H1 (cell line): ENCODE results near the gene SOHLH2. TPM values are rescaled to one million over a fixed set of nuclear protein-coding genes. Genes with fewer than 3 reads are reported as not detected.

ENCODE experiments used
- CTCF ChIA-PET: fragments of 300-600 bp; sonication (Branson Sonifier 250); formaldehyde crosslinking; loops from one replicate; lab custom pipeline; 2021; ENCODE audit not compliant: partially characterized antibody; lab: Charles Lee
- POLR2A ChIA-PET: fragments of 300-600 bp; sonication (Branson Sonifier 250); formaldehyde crosslinking; loops from one replicate; lab custom pipeline; 2021; ENCODE audit warnings: inconsistent platforms; ENCODE audit not compliant: partially characterized antibody; lab: Charles Lee
- DNase-seq, 2 experiments: peaks; one replicate each; pipeline versions ENCODE4 v3.0.0 to v3.0.0-alpha.2; 2010 to 2022; ENCODE audit warnings: low spot score in 2 of 2, low read depth in 1 of 2, mixed read lengths in 1 of 2
- FAIRE-seq: peaks from 2 replicates; lab custom pipeline; 2011; peaks lifted over from hg19 to GRCh38; lab: Jason Lieb, UNC
- H2AFZ ChIP-seq: 2 replicates; pipeline ENCODE4 v1.8.1; 2012; ENCODE audit warnings: low read length, inconsistent platforms
- H2AK5ac ChIP-seq: 2 replicates; pipeline ENCODE4 v1.6.1; 2013; ENCODE audit warnings: low read depth, low read length
- H2BK120ac ChIP-seq: replicated peaks from 2 replicates; pipeline ENCODE3; 2013; ENCODE audit warnings: low read depth, low read length, inconsistent platforms
- H2BK12ac ChIP-seq: 2 replicates; pipeline ENCODE4 v1.6.1; 2013; ENCODE audit warnings: low read depth, low read length
- H2BK15ac ChIP-seq: 2 replicates; pipeline ENCODE4 v1.6.1; 2013; ENCODE audit warnings: low read length
- H2BK20ac ChIP-seq: 2 replicates; pipeline ENCODE4 v1.6.1; 2013; ENCODE audit warnings: low read length
- H2BK5ac ChIP-seq: 2 replicates; pipeline ENCODE4 v1.6.1; 2013; ENCODE audit warnings: low read depth, low read length
- H3K14ac ChIP-seq: 2 replicates; pipeline ENCODE4 v1.6.1; 2013; ENCODE audit warnings: inconsistent platforms; ENCODE audit not compliant: insufficient read length
- H3K18ac ChIP-seq: 2 replicates; pipeline ENCODE4 v1.6.1; 2013; ENCODE audit warnings: low read length; ENCODE audit errors: extremely low read depth
- H3K23ac ChIP-seq: 2 replicates; pipeline ENCODE4 v1.6.1; 2013; ENCODE audit warnings: inconsistent platforms; ENCODE audit not compliant: insufficient read length
- H3K23me2 ChIP-seq: 2 replicates; pipeline ENCODE4 v1.6.1; 2013; ENCODE audit warnings: low read depth, low read length
- H3K27ac ChIP-seq: 2 replicates; pipeline ENCODE4 v1.6.1; 2011; ENCODE audit warnings: low read depth, low read length, inconsistent platforms
- H3K27me3 ChIP-seq, 4 experiments: replicated peaks in 1 of 4; 1 replicate in 1 of 4; 2 replicates in 3 of 4; pipeline versions ENCODE4 v1.6.1 to v1.8.1; 2011 to 2013; ENCODE audit warnings: low read length in 3 of 4, mild to moderate bottlenecking in 3 of 4, inconsistent platforms in 2 of 4, mixed read lengths in 2 of 4, moderate library complexity in 1 of 4; ENCODE audit not compliant: control insufficient read depth in 3 of 4, insufficient read depth in 3 of 4; ENCODE audit errors: extremely low read depth in 1 of 4
- H3K36me3 ChIP-seq, 4 experiments: 2 replicates each; pipeline versions ENCODE4 v1.6.1 to v1.8.1; 2011 to 2013; ENCODE audit warnings: mild to moderate bottlenecking in 4 of 4, low read length in 3 of 4, moderate library complexity in 2 of 4, control low read depth in 1 of 4, inconsistent platforms in 1 of 4; ENCODE audit not compliant: insufficient read depth in 4 of 4, control insufficient read depth in 2 of 4
- H3K4ac ChIP-seq: replicated peaks from 2 replicates; pipeline ENCODE3; 2013; ENCODE audit warnings: low read length, low read depth, mixed read lengths, inconsistent platforms; ENCODE audit not compliant: insufficient read length
- H3K4me1 ChIP-seq, 4 experiments: replicated peaks in 1 of 4; 1 replicate in 1 of 4; 2 replicates in 3 of 4; pipeline versions ENCODE4 v1.6.1 to v1.8.1; 2011 to 2013; ENCODE audit warnings: low read length in 3 of 4, inconsistent platforms in 2 of 4, mixed read lengths in 1 of 4; ENCODE audit not compliant: insufficient read depth in 4 of 4, control insufficient read depth in 3 of 4
- H3K4me2 ChIP-seq, 2 experiments: 2 replicates each; pipeline versions ENCODE4 v1.6.1 to v1.8.1; 2011 to 2013; ENCODE audit warnings: low read depth in 2 of 2, low read length in 2 of 2, control low read depth in 1 of 2, inconsistent platforms in 1 of 2, mild to moderate bottlenecking in 1 of 2; ENCODE audit not compliant: insufficient read depth in 1 of 2
- H3K4me3 ChIP-seq, 4 experiments: fragments of 200-600, 300-600 bp in 1 of 4; sonication (generic), shearing (Covaris generic), sonication (Bioruptor Twin) in 1 of 4; 2 replicates each; pipeline versions ENCODE4 v1.5.1 to v1.8.1; 2011 to 2016; ENCODE audit warnings: low read length in 4 of 4, low read depth in 3 of 4, control low read depth in 2 of 4, inconsistent platforms in 2 of 4, mild to moderate bottlenecking in 2 of 4, mixed read lengths in 1 of 4, moderate library complexity in 1 of 4; ENCODE audit not compliant: insufficient read depth in 2 of 4; ENCODE audit errors: extremely low read depth in 1 of 4
- H3K56ac ChIP-seq: replicated peaks from 2 replicates; pipeline ENCODE3; 2013; ENCODE audit warnings: low read depth, mild to moderate bottlenecking, mixed read lengths, low read length, inconsistent platforms; ENCODE audit not compliant: insufficient read length
- H3K79me1 ChIP-seq: 2 replicates; pipeline ENCODE4 v1.6.1; 2013; ENCODE audit warnings: low read depth, low read length, control low read depth
- H3K79me2 ChIP-seq, 2 experiments: 2 replicates each; pipeline versions ENCODE4 v1.6.1 to v1.8.1; 2012 to 2013; ENCODE audit warnings: low read length in 2 of 2, mild to moderate bottlenecking in 2 of 2, inconsistent platforms in 1 of 2; ENCODE audit not compliant: insufficient read depth in 2 of 2, control insufficient read depth in 1 of 2
- H3K9ac ChIP-seq, 4 experiments: replicated peaks in 1 of 4; 1 replicate in 1 of 4; 2 replicates in 3 of 4; pipeline versions ENCODE4 v1.6.1 to v1.8.1; 2011 to 2013; ENCODE audit warnings: low read depth in 3 of 4, low read length in 3 of 4, control low read depth in 2 of 4, mild to moderate bottlenecking in 2 of 4, moderate library complexity in 2 of 4, inconsistent platforms in 1 of 4; ENCODE audit errors: extremely low read depth in 1 of 4
- H3K9me3 ChIP-seq, 2 experiments: 2 replicates each; pipeline versions ENCODE4 v1.6.1 to v1.8.1; 2012 to 2013; ENCODE audit warnings: mild to moderate bottlenecking in 2 of 2, moderate library complexity in 2 of 2, control low read depth in 1 of 2, inconsistent platforms in 1 of 2, low read depth in 1 of 2, low read length in 1 of 2, mixed read lengths in 1 of 2; ENCODE audit not compliant: insufficient read depth in 2 of 2
- H4K20me1 ChIP-seq, 2 experiments: replicated peaks in 1 of 2; 2 replicates each; pipeline versions ENCODE3 to v1.8.1; 2011 to 2013; ENCODE audit warnings: inconsistent platforms in 2 of 2, low read length in 2 of 2, mild to moderate bottlenecking in 1 of 2; ENCODE audit not compliant: insufficient read depth in 2 of 2, control insufficient read depth in 1 of 2
- H4K5ac ChIP-seq: 2 replicates; pipeline ENCODE4 v1.6.1; 2013; ENCODE audit warnings: low read length, low read depth, mixed read lengths, inconsistent platforms; ENCODE audit not compliant: insufficient read length
- H4K8ac ChIP-seq: 2 replicates; pipeline ENCODE4 v1.8.0; 2013; ENCODE audit warnings: mild to moderate bottlenecking, moderate library complexity, low read length, inconsistent platforms; ENCODE audit not compliant: insufficient read depth; ENCODE audit errors: extremely low read depth
- H4K91ac ChIP-seq: replicated peaks from 2 replicates; pipeline ENCODE3; 2013; ENCODE audit warnings: low read length, mixed read lengths, inconsistent platforms; ENCODE audit not compliant: insufficient read length
- CREB1 ChIP-seq: IDR thresholded peaks from 2 replicates; pipeline ENCODE4 v1.6.1; 2012; ENCODE audit warnings: inconsistent platforms
- CTBP2 ChIP-seq: IDR thresholded peaks from 2 replicates; pipeline ENCODE4 v1.7.0; 2011; ENCODE audit warnings: borderline replicate concordance, mild to moderate bottlenecking, moderate library complexity, mixed read lengths, low read length; ENCODE audit not compliant: insufficient read depth, insufficient read length
- E2F6 ChIP-seq: IDR thresholded peaks from 2 replicates; pipeline ENCODE4 v1.6.1; 2012; ENCODE audit warnings: inconsistent platforms
- HDAC2 ChIP-seq, 2 experiments: fragments of 300-600 bp in 1 of 2; sonication (generic) in 1 of 2; IDR thresholded peaks; 2 replicates each; pipeline ENCODE4 v1.6.1; 2011 to 2012; ENCODE audit warnings: low read depth in 2 of 2, low read length in 2 of 2, mild to moderate bottlenecking in 2 of 2, moderate library complexity in 2 of 2, borderline replicate concordance in 1 of 2, inconsistent platforms in 1 of 2
- KDM4A ChIP-seq: IDR thresholded peaks from one replicate; pipeline ENCODE4 v1.7.1; 2012; ENCODE audit warnings: low read depth, mild to moderate bottlenecking, moderate library complexity, low read length, inconsistent platforms; ENCODE audit not compliant: severe bottlenecking
- PHF8 ChIP-seq: fragments of 200-600 bp; sonication (generic); conservative IDR thresholded peaks from 2 replicates; pipeline ENCODE4 v1.7.1; 2012; ENCODE audit warnings: low read depth, mild to moderate bottlenecking, inconsistent platforms, low read length, moderate library complexity
- SAP30 ChIP-seq: fragments of 300-600 bp; sonication (generic); IDR thresholded peaks from 2 replicates; pipeline ENCODE4 v1.7.1; 2012; ENCODE audit warnings: low read length, moderate library complexity, mild to moderate bottlenecking, inconsistent platforms; ENCODE audit not compliant: insufficient read depth, insufficient replicate concordance
- SRF ChIP-seq: IDR thresholded peaks from 2 replicates; pipeline ENCODE4 v1.6.1; 2011; ENCODE audit warnings: mild to moderate bottlenecking, low read depth, low read length, moderate library complexity
- SUZ12 ChIP-seq: fragments of 200-600 bp; sonication (generic); IDR thresholded peaks from 2 replicates; pipeline ENCODE4 v1.6.1; 2012; ENCODE audit warnings: mild to moderate bottlenecking, inconsistent platforms, low read length, moderate library complexity, mixed read lengths
- WGBS, 2 experiments: shearing (Covaris generic) in 1 of 2; methylation state at CpG; one replicate each; pipeline versions ENCODE4 v1.1.6 to v1.1.7; 2013 to 2015; ENCODE audit warnings: low lambda C conversion rate in 2 of 2, mixed read lengths in 2 of 2, inconsistent platforms in 1 of 2, low coverage in 1 of 2, missing lambda C conversion rate in 1 of 2; ENCODE audit not compliant: insufficient replicate concordance in 2 of 2, insufficient coverage in 1 of 2, insufficient read length in 1 of 2; ENCODE audit errors: extremely low coverage in 1 of 2, missing lambda C conversion rate in 1 of 2; 5-methylcytosine and 5-hydroxymethylcytosine counted together
- polyA plus RNA-seq, 7 experiments: library from polyadenylated mRNA; depleted of rRNA in 3 of 7; stranded (reverse) in 5 of 7; unstranded in 2 of 7; fragments of >200 nt in 5 of 7; fragments of 200-250 nt in 2 of 7; gene quantifications; 1 replicate in 5 of 7; 2 replicates in 1 of 7; 4 replicates in 1 of 7; pipeline versions ENCODE4 v1.2.1 to v1.2.3, GENCODE V29; 2011 to 2013; ENCODE audit warnings: missing spikeins in 2 of 7, mixed read lengths in 2 of 7
- total RNA-seq: library from RNA; stranded (reverse); fragmentation: NEBNext Ultra II Directional; extraction: Animal tissue kit (Norgen Biotek cat#: 25700); gene quantifications from 2 replicates; pipeline ENCODE4 v1.2.1, GENCODE V29; 2021

SOHLH2 gene
- total and polyA plus RNA-seq, 2 of the 8 experiments (the other 6 are each of a cell fraction or from before 2014, with no cell fraction given), result 6.8 to 10.3 TPM

DNA sequence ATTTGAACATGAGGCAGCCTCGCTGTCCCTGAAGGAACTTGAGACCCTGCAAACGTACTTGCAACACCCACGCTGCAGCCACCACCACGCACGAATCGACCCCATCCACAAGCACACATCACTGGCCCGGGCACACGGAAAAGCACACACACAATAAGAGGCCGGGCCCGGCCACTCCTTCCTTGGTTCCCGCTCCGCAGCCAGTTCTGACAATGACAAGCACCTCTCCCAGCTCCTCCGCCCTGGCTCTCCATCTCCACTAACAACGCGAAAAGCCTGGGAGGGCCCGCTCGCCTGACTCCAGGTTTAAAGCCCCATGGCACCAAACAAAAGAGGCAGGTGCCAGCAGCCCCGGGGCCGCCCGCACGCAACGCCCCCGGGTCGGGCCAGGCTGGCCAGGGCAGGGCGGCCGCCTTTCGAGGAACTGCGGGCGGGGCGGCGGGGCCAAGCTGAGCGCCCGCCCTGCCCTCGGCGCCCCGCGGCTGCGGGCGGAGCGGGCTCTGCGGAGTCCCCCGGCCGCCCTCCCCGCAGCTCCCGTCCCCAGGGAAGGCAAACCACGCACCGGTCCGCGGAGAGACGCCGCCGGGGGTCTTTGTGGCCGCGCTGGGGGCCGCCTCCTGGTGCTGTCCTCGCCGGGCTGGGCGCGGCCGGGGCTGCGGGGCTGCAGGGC lies 83.7 kb downstream of the SOHLH2 start:
- Histone ChIP-seq H2BK5ac (no peak overlapping the region; the same call in 1 of the 2 replicates), H2AFZ (peak overlapping the region; percentile 96; the same call in 1 of the 2 replicates), H3K23ac (no peak overlapping the region), H2BK120ac (no peak overlapping the region), H2BK12ac (no peak overlapping the region), H4K5ac (no peak overlapping the region), H3K36me3 (no peaks in the 10 kb centered on the region), H4K8ac (peak overlapping the region; percentile 29), H3K4me3 (peak overlapping the region; percentile 70 to 85 (median 75)), H3K56ac (no peak overlapping the region), H3K14ac (no peak overlapping the region), H3K79me2 (no peaks in the 10 kb centered on the region), H3K27me3 (peaks cover 8 to 28% (median 25%) of the 10 kb centered on the region in 4 experiments), H3K4me2 (peak overlapping the region; percentile 96 to 99), H3K4ac (no peak overlapping the region), H2AK5ac (no peak overlapping the region), H3K27ac (no peak overlapping the region), H2BK15ac (no peak overlapping the region), H3K9me3 (no peaks in the 10 kb centered on the region), H3K9ac (peak overlapping the region in 1 of 4 experiments; percentile 8; a peak in 2 of 7 replicates), H2BK20ac (no peak overlapping the region), H3K23me2 (peaks cover 12% of the 10 kb centered on the region), H4K20me1 (peaks cover 0 to 2% of the 10 kb centered on the region in 2 experiments), H3K18ac (0 out of 2 replicates have a peak overlapping the region, but pooled peaks have one; percentile 20), H4K91ac (peak overlapping the region; percentile 40), H3K4me1 (peaks cover 0 to 11% (median 6%) of the 10 kb centered on the region in 4 experiments; a peak in 6 of 7 replicates), H3K79me1 (no peaks in the 10 kb centered on the region)
- CTCF ChIA-PET, result interaction anchor here (2.2 kb wide), 1 partner anchor 152 kb away, joined by 7 read pairs; no protein-coding TSS in a partner anchor
- FAIRE-seq (no peak), DNase-seq (peak in 1 of 2 experiments; percentile 75)
- 1% methylated on average over 23 of the region's 61 CpGs; no CpG with 5 or more reads in 1 of the 2 experiments for WGBS, 2 experiments
- POLR2A ChIA-PET, result interaction anchor here (0.6 to 1.8 kb wide), 4 partner anchors 12 to 101 kb away, joined by 3 to 4 read pairs (median 4); no protein-coding TSS in a partner anchor
- TF ChIP-seq SRF (no peak), PHF8 (0 out of 2 replicates have a peak, but pooled peaks have one; percentile 27), SUZ12 (peak; percentile 23; the same call in 1 of the 2 replicates), E2F6 (0 out of 2 replicates have a peak, but pooled peaks have one; percentile 33), KDM4A (peak; percentile 90), CTBP2 (peak; percentile 28), CREB1 (no peak), SAP30 (peak; percentile 60), HDAC2 (IDR thresholded peaks at IDR 0.05; ENCODE audit: borderline replicate concordance in 1 of 2, low read depth in 2 of 2, low read length in 2 of 2) (0 out of 4 replicates have a peak, but pooled peaks of 1 of the 2 experiments have one; percentile 65)
